GM06990 (cell line): ENCODE data around the gene NCAM1.

Source experiments
- DNase-seq: peaks from one replicate; pipeline ENCODE4 v3.0.0-alpha.2; 2011; ENCODE audit not compliant: insufficient read length; ENCODE audit errors: extremely low read depth
- H3K27me3 ChIP-seq: replicated peaks from 2 replicates; pipeline ENCODE4 v1.6.0; 2011; ENCODE audit warnings: low read length; ENCODE audit not compliant: control insufficient read depth, insufficient read depth
- H3K36me3 ChIP-seq: 2 replicates; pipeline ENCODE4 v1.5.1; 2011; ENCODE audit warnings: low read length; ENCODE audit not compliant: control insufficient read depth, insufficient read depth
- H3K4me3 ChIP-seq: replicated peaks from 2 replicates; pipeline ENCODE4 v1.5.1; 2011; ENCODE audit warnings: low read depth, mild to moderate bottlenecking, control low read depth, low read length
- TF ChIP-seq, protein P1 (sequence below): IDR thresholded peaks from 2 replicates; pipeline ENCODE4 v1.5.1; 2011; ENCODE audit warnings: low read length, control low read depth, mild to moderate bottlenecking, inconsistent platforms; ENCODE audit not compliant: insufficient read depth, poor library complexity, severe bottlenecking

Gene NCAM1

DNA sequence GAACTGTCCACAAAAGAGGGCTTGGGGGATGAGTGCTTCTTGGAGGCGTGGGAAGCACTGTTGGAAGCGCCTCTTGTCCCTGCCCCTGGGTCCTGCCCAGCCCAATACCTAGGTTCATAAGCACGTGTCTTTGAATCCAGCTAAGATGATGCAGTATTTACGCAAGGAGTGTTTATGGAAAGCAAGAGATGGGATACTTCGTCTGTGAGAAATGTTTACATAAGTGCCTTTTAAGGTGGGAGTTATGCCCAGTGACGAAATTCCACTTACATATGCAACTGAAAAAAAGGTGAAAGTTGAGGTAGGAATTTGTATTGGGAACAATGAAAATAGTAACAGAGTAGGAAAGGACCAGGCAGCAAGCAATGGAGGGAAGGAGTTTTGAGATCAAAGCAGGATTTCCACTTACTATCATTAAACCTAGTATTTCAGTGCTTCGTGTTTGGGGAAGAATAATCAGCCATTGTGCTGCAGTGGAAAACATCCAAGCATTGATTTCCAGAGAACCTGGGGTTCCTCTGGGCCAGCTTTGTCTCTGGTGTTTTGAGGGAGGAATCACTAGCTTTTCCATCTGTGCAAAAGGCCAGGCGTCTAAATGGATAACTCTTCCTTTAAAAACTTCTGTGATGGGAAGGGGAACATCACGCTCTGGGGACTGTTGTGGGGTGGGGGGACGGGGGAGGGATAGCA lies 237.9 kb downstream of the NCAM1 start:
- no peak for DNase-seq
- Histone ChIP-seq H3K36me3 (no peaks in the 10 kb centered on the region), H3K27me3 (peaks cover 1% of the 10 kb centered on the region; the same call in 1 of the 2 replicates), H3K4me3 (no peak overlapping the region)
- TF ChIP-seq, protein P1, sequence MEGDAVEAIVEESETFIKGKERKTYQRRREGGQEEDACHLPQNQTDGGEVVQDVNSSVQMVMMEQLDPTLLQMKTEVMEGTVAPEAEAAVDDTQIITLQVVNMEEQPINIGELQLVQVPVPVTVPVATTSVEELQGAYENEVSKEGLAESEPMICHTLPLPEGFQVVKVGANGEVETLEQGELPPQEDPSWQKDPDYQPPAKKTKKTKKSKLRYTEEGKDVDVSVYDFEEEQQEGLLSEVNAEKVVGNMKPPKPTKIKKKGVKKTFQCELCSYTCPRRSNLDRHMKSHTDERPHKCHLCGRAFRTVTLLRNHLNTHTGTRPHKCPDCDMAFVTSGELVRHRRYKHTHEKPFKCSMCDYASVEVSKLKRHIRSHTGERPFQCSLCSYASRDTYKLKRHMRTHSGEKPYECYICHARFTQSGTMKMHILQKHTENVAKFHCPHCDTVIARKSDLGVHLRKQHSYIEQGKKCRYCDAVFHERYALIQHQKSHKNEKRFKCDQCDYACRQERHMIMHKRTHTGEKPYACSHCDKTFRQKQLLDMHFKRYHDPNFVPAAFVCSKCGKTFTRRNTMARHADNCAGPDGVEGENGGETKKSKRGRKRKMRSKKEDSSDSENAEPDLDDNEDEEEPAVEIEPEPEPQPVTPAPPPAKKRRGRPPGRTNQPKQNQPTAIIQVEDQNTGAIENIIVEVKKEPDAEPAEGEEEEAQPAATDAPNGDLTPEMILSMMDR: no peak

DNA sequence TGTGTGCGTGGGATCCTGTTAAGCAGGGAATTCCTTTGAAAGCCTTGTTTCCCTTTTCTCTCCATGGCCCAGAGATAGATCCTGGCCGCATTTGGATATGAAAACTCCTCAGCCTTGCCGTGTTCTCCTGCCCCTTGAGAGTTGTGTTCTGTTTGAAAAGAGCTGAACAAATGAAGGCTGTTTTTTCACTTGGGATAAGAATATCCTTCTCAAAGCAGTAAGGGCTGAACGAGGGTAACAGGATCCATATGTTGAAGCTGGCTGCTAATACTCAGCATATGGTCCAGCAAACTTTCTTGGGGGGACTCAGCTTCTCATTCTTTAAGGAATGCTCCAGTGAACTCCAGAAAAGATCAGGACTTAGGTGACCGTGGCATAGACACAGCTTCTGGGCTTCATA lies 238.6 kb downstream of the NCAM1 start:
- Histone ChIP-seq H3K36me3 (no peaks in the 10 kb centered on the region), H3K27me3 (peaks cover 1% of the 10 kb centered on the region; the same call in 1 of the 2 replicates), H3K4me3 (no peak overlapping the region)
- TF ChIP-seq, protein P1: no peak
- no peak for DNase-seq

DNA sequence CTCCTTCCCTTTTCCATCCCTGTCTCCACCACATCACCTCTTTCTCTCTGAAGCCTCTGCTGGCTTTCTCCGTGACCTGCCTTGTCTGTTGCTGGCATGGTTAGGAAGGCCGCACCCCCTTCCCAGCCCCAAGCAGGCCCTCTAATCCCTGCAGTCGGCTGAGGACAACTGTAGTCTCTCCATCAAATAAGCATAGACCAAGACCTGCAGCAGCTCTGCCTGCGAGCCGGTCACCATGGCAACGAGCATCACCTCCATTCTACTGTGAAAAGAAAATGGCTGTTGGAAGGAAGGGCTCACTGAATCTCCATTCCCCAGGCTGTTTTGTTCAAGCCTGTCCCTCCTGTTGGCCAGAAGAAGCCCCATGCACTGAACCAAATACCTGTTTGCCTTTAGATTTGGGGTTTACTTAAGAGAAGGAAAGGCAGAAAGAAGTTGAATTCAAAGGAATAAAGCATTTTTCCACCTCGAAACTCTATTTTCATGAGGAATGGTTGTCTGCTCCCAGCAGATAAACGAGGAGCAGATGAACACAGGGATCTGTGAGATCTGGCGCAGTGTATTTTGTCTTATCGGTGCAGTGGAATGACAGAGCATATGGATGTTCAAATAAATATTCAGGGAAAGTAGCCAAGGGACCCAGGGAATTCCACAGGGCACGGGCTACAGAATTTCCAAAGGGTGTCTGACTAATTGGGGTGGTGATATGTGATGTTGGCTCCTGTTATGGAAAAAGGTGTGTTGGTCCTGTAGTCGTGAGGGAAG lies 240.0 kb downstream of the NCAM1 start:
- DNase-seq: no peak
- H3K36me3 ChIP-seq: no peaks in the 10 kb centered on the region
- H3K4me3 ChIP-seq: no peak overlapping the region
- TF ChIP-seq, protein P1: no peak
- peaks cover 1% of the 10 kb centered on the region; the same call in 1 of the 2 replicates for H3K27me3 ChIP-seq

DNA sequence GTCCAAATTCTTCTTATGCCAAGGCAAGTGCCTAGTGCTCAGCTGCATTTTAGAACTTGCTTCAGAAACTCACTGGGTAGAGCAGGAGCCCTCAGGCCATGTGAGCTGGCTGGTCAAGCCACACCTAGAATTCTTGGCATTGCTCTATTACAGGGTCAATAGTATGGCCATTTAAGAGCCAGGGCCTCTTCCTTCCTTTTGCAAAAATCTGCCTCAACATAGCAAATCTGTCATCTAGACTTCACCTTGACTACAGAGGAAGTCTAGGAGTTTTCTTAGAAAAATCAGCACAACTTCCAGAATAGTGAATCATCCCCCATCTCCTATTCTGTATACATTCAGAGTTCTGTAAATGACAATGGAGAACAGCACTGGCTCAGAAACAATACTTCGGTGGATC lies 241.2 kb downstream of the NCAM1 start:
- H3K36me3 ChIP-seq: no peaks in the 10 kb centered on the region
- H3K27me3 ChIP-seq: peaks cover 1% of the 10 kb centered on the region
- no peak overlapping the region for H3K4me3 ChIP-seq
- TF ChIP-seq, protein P1: no peak
- DNase-seq: no peak

DNA sequence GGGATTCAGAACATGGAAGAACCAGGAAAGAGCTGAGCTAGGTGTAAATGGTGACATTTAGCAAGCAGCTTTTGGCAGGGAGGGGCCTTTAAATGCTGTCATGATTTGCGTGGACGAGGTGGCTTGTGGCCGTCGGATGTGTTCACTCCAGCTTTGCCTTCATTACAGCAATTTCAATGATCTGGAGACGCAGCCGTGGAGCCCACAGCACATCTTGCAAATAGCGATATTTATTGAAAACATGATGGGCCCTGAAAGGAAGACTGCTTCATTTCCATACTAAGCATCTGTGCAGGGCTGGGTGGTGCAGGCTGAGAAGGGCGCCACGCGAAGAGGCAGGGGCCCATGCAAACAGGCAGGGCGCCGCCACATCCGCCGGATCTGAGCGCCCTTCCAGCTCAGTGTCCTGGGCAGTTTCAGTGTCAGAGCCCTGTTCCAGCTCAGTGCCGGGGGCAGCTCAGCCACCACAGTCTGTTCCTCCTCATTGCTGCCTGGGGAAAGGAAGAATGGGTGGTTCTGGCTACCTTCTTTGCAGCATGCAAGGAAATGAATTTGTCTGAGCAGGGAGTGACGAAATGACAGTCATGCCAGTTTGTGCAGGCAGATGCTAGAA lies 242.0 kb downstream of the NCAM1 start:
- DNase-seq: no peak
- peaks cover 1% of the 10 kb centered on the region for H3K27me3 ChIP-seq
- TF ChIP-seq, protein P1: no peak
- H3K4me3 ChIP-seq: no peak overlapping the region
- H3K36me3 ChIP-seq: no peaks in the 10 kb centered on the region
